Measurements from ENCODE around the gene FEM1B. TPM values are rescaled to one million over a fixed set of nuclear protein-coding genes. Genes with fewer than 3 reads are reported as not detected.

The FEM1B gene
- total RNA-seq, 1 experiment from 2014 or later = 41.0 TPM

- Mint-ChIP-seq H3K27ac (ENCODE audit: unreplicated experiment) (no peak overlapping the region), H3K36me3 (ENCODE audit: insufficient read depth, unreplicated experiment) (no peaks in the 10 kb centered on the region), H3K4me3 (ENCODE audit: unreplicated experiment) (no peak overlapping the region), H3K9me3 (ENCODE audit: unreplicated experiment) (no peaks in the 10 kb centered on the region), H3K27me3 (ENCODE audit: insufficient read depth, unreplicated experiment) (peaks cover 3% of the 10 kb centered on the region), H3K4me1 (ENCODE audit: low read depth, unreplicated experiment) (no peaks in the 10 kb centered on the region)
- intact Hi-C loops (cut with micrococcal nuclease; ENCODE audit: unreplicated experiment) = loop anchor here (1.0 to 5.0 kb wide), 4 partner anchors 24 to 286 kb away; partner anchors contain the start of gene FEM1B
- H3K9me3 ChIP-seq = no peaks in the 10 kb centered on the region
- no peaks in the 10 kb centered on the region for H3K27me3 ChIP-seq (replicated peaks; ENCODE audit: control insufficient read depth, insufficient read depth, low read length)
- DNase-seq = peak in 1 of 2 experiments; percentile 63
- H3K4me1 ChIP-seq = no peaks in the 10 kb centered on the region
- no peak overlapping the region for H3K4me3 ChIP-seq (ENCODE audit: low read depth, low read length)
- no TSS peak for BruUV-seq (replicated peaks)
- CTCF ChIA-PET = interaction anchor here (0.6 to 1.6 kb wide), 18 partner anchors 12 to 491 kb away, joined by 3 to 75 read pairs (median 4); partner anchors contain the start of gene FEM1B
- POLR2A ChIA-PET = no interaction called here
- no peaks in the 10 kb centered on the region for H3K36me3 ChIP-seq (ENCODE audit: control insufficient read depth, insufficient read depth, low read length)
- TF ChIP-seq CTCF (IDR thresholded peaks at IDR 0.05; ENCODE audit: insufficient read depth in 1 of 2, low read depth in 1 of 2, low read length in 1 of 2, severe bottlenecking in 1 of 2, unreplicated experiment in 1 of 2) = peak; percentile 60 to 82
Observed at GRCh38 chr15:68252925-68253534, 24.5 kb upstream of the FEM1B start.

- no peak overlapping the region for H3K4me3 ChIP-seq (ENCODE audit: low read depth, low read length)
- no peaks in the 10 kb centered on the region for H3K4me1 Mint-ChIP-seq (ENCODE audit: low read depth, unreplicated experiment)
- peaks cover 3% of the 10 kb centered on the region for H3K27me3 Mint-ChIP-seq (ENCODE audit: insufficient read depth, unreplicated experiment)
- intact Hi-C loops (cut with micrococcal nuclease; ENCODE audit: unreplicated experiment) = no loop called here
- POLR2A ChIA-PET = no interaction called here
- H3K4me3 Mint-ChIP-seq (ENCODE audit: unreplicated experiment) = no peak overlapping the region
- H3K36me3 ChIP-seq (ENCODE audit: control insufficient read depth, insufficient read depth, low read length) = no peaks in the 10 kb centered on the region
- H3K9me3 Mint-ChIP-seq (ENCODE audit: unreplicated experiment) = no peaks in the 10 kb centered on the region
- DNase-seq = no peak
- no TSS peak for BruUV-seq (replicated peaks)
- CTCF ChIA-PET = interaction anchor here (0.6 kb wide), 1 partner anchor 13 kb away, joined by 3 read pairs; no protein-coding TSS in a partner anchor
- no peaks in the 10 kb centered on the region for H3K9me3 ChIP-seq
- no peak for TF ChIP-seq CTCF (IDR thresholded peaks at IDR 0.05; ENCODE audit: insufficient read depth in 1 of 2, low read depth in 1 of 2, low read length in 1 of 2, severe bottlenecking in 1 of 2, unreplicated experiment in 1 of 2)
- H3K27ac Mint-ChIP-seq (ENCODE audit: unreplicated experiment) = no peak overlapping the region
- H3K4me1 ChIP-seq = no peaks in the 10 kb centered on the region
- H3K27me3 ChIP-seq (replicated peaks; ENCODE audit: control insufficient read depth, insufficient read depth, low read length) = no peaks in the 10 kb centered on the region
- H3K36me3 Mint-ChIP-seq (ENCODE audit: insufficient read depth, unreplicated experiment) = no peaks in the 10 kb centered on the region
Observed at GRCh38 chr15:68256675-68257450, 20.7 kb upstream of the FEM1B start.

- intact Hi-C loops (cut with micrococcal nuclease; ENCODE audit: unreplicated experiment) = no loop called here
- no peaks in the 10 kb centered on the region for H3K4me1 Mint-ChIP-seq (ENCODE audit: low read depth, unreplicated experiment)
- H3K36me3 ChIP-seq (ENCODE audit: control insufficient read depth, insufficient read depth, low read length) = no peaks in the 10 kb centered on the region
- DNase-seq = no peak
- H3K36me3 Mint-ChIP-seq (ENCODE audit: insufficient read depth, unreplicated experiment) = no peaks in the 10 kb centered on the region
- H3K9me3 ChIP-seq = no peaks in the 10 kb centered on the region
- BruUV-seq (replicated peaks) = no TSS peak
- ChIA-PET CTCF (no interaction called here), POLR2A (no interaction called here)
- no peaks in the 10 kb centered on the region for H3K27me3 ChIP-seq (replicated peaks; ENCODE audit: control insufficient read depth, insufficient read depth, low read length)
- no peak for TF ChIP-seq CTCF (IDR thresholded peaks at IDR 0.05; ENCODE audit: insufficient read depth in 1 of 2, low read depth in 1 of 2, low read length in 1 of 2, severe bottlenecking in 1 of 2, unreplicated experiment in 1 of 2)
- peaks cover 5% of the 10 kb centered on the region for H3K27me3 Mint-ChIP-seq (ENCODE audit: insufficient read depth, unreplicated experiment)
- H3K4me3 ChIP-seq (ENCODE audit: low read depth, low read length) = no peak overlapping the region
- no peaks in the 10 kb centered on the region for H3K9me3 Mint-ChIP-seq (ENCODE audit: unreplicated experiment)
- no peak overlapping the region for H3K27ac Mint-ChIP-seq (ENCODE audit: unreplicated experiment)
- H3K4me1 ChIP-seq = no peaks in the 10 kb centered on the region
- no peak overlapping the region for H3K4me3 Mint-ChIP-seq (ENCODE audit: unreplicated experiment)
Observed at GRCh38 chr15:68258692-68259091, 18.9 kb upstream of the FEM1B start.

All from Caco-2 (cell line).